CD4-positive, CD25-positive, alpha-beta regulatory T cell (primary cell): ENCODE results near the gene PDCD7. TPM values are rescaled to one million over a fixed set of nuclear protein-coding genes. Genes with fewer than 3 reads are reported as not detected.

Experiments used
- ATAC-seq, 2 donors: fragments of 150-1000 bp; cut with Tn5 transposase; one replicate each; pipeline ENCODE4 v1.10.0; 2021; ENCODE audit warnings: low read depth in 2 of 2, moderate number of reproducible peaks in 2 of 2, moderate library complexity in 1 of 2
- DNase-seq, 3 donors: peaks; one replicate each; pipeline versions ENCODE4 v3.0.0 to v3.0.0-alpha.2; 2012 to 2022; ENCODE audit warnings: mixed read lengths in 1 of 3
- H3K27ac ChIP-seq: one replicate; pipeline ENCODE4 v1.7.0; 2013; ENCODE audit warnings: mild to moderate bottlenecking, low read length; ENCODE audit not compliant: insufficient read depth, poor library complexity, severe bottlenecking
- H3K27me3 ChIP-seq: one replicate; pipeline ENCODE4 v1.7.0; 2013; ENCODE audit warnings: low read length; ENCODE audit not compliant: control insufficient read depth, insufficient read depth
- H3K36me3 ChIP-seq: one replicate; pipeline ENCODE4 v1.7.0; 2013; ENCODE audit warnings: mild to moderate bottlenecking, low read length, moderate library complexity; ENCODE audit not compliant: control insufficient read depth, insufficient read depth
- H3K4me1 ChIP-seq: 2 replicates; pipeline ENCODE4 v1.7.0; 2013; ENCODE audit warnings: mild to moderate bottlenecking, low read length; ENCODE audit not compliant: insufficient read depth, control insufficient read depth, poor library complexity, severe bottlenecking
- H3K4me3 ChIP-seq: one replicate; pipeline ENCODE4 v1.7.0; 2013; ENCODE audit warnings: low read depth, mild to moderate bottlenecking, low read length, moderate library complexity
- H3K9me3 ChIP-seq, 2 experiments: 1 replicate in 1 of 2; 2 replicates in 1 of 2; pipeline ENCODE4 v1.7.0; 2013; ENCODE audit warnings: low read length in 2 of 2, mild to moderate bottlenecking in 1 of 2, moderate library complexity in 1 of 2; ENCODE audit not compliant: control insufficient read depth in 2 of 2
- H3K27ac Mint-ChIP-seq, 3 donors: one replicate each; pipeline ENCODE4 v1.8.0; 2020 to 2022; ENCODE audit warnings: mild to moderate bottlenecking in 3 of 3, mixed read lengths in 3 of 3, moderate library complexity in 2 of 3
- H3K27me3 Mint-ChIP-seq: one replicate; pipeline ENCODE4 v1.8.0; 2022; ENCODE audit warnings: mild to moderate bottlenecking, mixed read lengths
- H3K36me3 Mint-ChIP-seq: one replicate; pipeline ENCODE4 v1.8.0; 2020; ENCODE audit warnings: mixed read lengths
- H3K4me1 Mint-ChIP-seq, 4 donors: one replicate each; pipeline ENCODE4 v1.8.0; 2020 to 2022; ENCODE audit warnings: mixed read lengths in 4 of 4, mild to moderate bottlenecking in 1 of 4
- H3K4me3 Mint-ChIP-seq, 4 donors: one replicate each; pipeline ENCODE4 v1.8.0; 2020 to 2022; ENCODE audit warnings: mild to moderate bottlenecking in 4 of 4, mixed read lengths in 4 of 4, moderate library complexity in 3 of 4
- H3K9me3 Mint-ChIP-seq, 7 donors: one replicate each; pipeline ENCODE4 v1.8.0; 2020 to 2022; ENCODE audit warnings: mixed read lengths in 7 of 7, mild to moderate bottlenecking in 3 of 7, moderate library complexity in 2 of 7
- polyA plus RNA-seq, 4 donors: library from polyadenylated mRNA; unstranded; fragments of 300-500 nt; fragmentation: Illumina TruSeq; gene quantifications; one replicate each; pipeline ENCODE4 v1.2.3, GENCODE V29; 2021
- total RNA-seq: library from RNA; stranded (reverse); gene quantifications from one replicate; pipeline ENCODE4 v1.2.3, GENCODE V29; 2022

PDCD7 gene
- total and polyA plus RNA-seq, 5 donors from 2014 or later: 12.3 to 37.6 (median 14.6) TPM

DNA sequence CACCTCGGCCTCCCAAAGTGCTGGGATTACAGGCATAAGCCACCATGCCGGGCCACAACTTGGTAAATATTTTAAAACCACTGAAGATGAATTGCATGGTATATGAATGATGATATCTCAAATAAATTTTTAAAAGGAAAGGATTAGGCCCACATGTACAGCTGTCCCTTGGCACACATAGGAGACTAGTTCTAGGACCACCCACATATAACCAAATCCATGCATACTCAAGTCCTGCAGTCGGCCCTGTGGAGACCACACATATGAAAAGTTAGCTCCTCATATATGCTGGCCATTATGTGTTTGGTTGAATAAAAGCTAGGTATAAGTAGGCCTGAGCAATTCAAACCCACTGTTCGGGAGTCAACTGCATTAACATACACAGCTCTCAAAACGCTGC lies 40.9 kb upstream of the PDCD7 start:
- no peak overlapping the region for H3K27ac ChIP-seq
- Mint-ChIP-seq H3K27me3 (no peaks in the 10 kb centered on the region), H3K4me3 (no peak overlapping the region), H3K36me3 (peaks cover 25% of the 10 kb centered on the region), H3K27ac (no peak overlapping the region), H3K4me1 (peaks cover 9 to 19% (median 12%) of the 10 kb centered on the region in 4 donors), H3K9me3 (no peaks in the 10 kb centered on the region)
- H3K9me3 ChIP-seq: no peaks in the 10 kb centered on the region
- H3K36me3 ChIP-seq: peaks cover 67% of the 10 kb centered on the region
- DNase-seq (no peak), ATAC-seq (no peak)
- H3K4me3 ChIP-seq: no peak overlapping the region
- no peaks in the 10 kb centered on the region for H3K4me1 ChIP-seq
- H3K27me3 ChIP-seq: no peaks in the 10 kb centered on the region

DNA sequence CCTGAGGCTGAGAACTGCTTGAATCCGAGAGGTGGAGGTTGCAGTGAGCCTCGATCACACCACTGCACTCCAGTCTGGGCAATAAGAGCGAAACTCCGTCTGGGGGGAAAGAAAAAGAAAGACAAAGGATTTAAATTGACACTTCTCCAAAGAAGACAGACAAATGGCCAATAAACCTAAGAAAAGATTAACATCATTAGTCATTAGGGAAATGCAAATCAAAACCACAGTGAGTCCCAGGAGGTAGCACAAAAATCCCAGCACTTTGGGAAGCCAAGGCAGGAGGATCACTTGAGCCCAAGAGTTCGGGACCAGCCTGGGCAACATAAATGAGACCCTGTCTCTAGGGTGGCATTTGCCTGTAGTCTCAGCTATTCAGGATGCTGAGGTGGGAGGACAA lies 38.9 kb upstream of the PDCD7 start:
- Mint-ChIP-seq H3K4me3 (no peak overlapping the region), H3K9me3 (no peaks in the 10 kb centered on the region), H3K4me1 (peaks cover 5 to 10% (median 8%) of the 10 kb centered on the region in 4 donors), H3K27me3 (no peaks in the 10 kb centered on the region), H3K27ac (peak overlapping the region in 1 of 3 donors; percentile 56), H3K36me3 (peaks cover 19% of the 10 kb centered on the region)
- no peaks in the 10 kb centered on the region for H3K9me3 ChIP-seq
- H3K36me3 ChIP-seq: peaks cover 51% of the 10 kb centered on the region
- H3K4me3 ChIP-seq: no peak overlapping the region
- H3K27ac ChIP-seq: no peak overlapping the region
- no peaks in the 10 kb centered on the region for H3K4me1 ChIP-seq
- ATAC-seq (no peak), DNase-seq (no peak)
- H3K27me3 ChIP-seq: no peaks in the 10 kb centered on the region

- peaks cover 22% of the 10 kb centered on the region for H3K36me3 Mint-ChIP-seq
- H3K9me3 Mint-ChIP-seq: no peaks in the 10 kb centered on the region
- ATAC-seq (no peak), DNase-seq (no peak)
- no peak overlapping the region for H3K4me3 Mint-ChIP-seq
- Histone ChIP-seq H3K36me3 (peaks cover 44% of the 10 kb centered on the region), H3K4me1 (no peaks in the 10 kb centered on the region), H3K9me3 (no peaks in the 10 kb centered on the region), H3K27ac (no peak overlapping the region), H3K4me3 (no peak overlapping the region), H3K27me3 (no peaks in the 10 kb centered on the region)
- H3K27me3 Mint-ChIP-seq: no peaks in the 10 kb centered on the region
- H3K4me1 Mint-ChIP-seq: peaks cover 5 to 10% (median 8%) of the 10 kb centered on the region in 4 donors
- H3K27ac Mint-ChIP-seq: peak overlapping the region in 1 of 3 donors; percentile 47
These were observed 37.8 kb upstream of the PDCD7 start for GRCh38 chr15:65171428-65171827.

DNA sequence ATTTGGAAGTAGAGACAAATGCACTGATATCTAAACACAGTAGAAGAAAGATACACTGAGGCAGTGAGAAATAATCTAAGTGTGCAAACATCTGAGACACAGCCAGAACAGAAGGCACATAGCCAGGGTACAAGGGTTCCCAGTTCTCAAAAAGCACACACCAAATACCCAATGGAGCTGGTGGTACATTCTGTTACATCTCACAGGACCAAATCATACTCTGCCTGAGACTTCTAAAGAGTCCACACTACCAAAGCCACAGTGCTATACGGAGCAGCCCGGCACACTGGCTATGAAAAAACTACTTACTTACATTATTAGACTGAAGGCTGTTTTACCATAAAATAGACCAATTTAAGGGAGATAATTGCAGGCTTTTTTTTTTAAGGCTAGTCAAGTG lies 32.3 kb upstream of the PDCD7 start:
- Histone ChIP-seq H3K9me3 (no peaks in the 10 kb centered on the region), H3K27ac (no peak overlapping the region), H3K27me3 (no peaks in the 10 kb centered on the region), H3K36me3 (peaks cover 41% of the 10 kb centered on the region), H3K4me1 (no peaks in the 10 kb centered on the region), H3K4me3 (no peak overlapping the region)
- Mint-ChIP-seq H3K4me3 (no peak overlapping the region), H3K4me1 (peaks cover 3 to 9% (median 5%) of the 10 kb centered on the region in 4 donors), H3K27ac (peak overlapping the region in 1 of 3 donors; percentile 26), H3K9me3 (no peaks in the 10 kb centered on the region), H3K27me3 (no peaks in the 10 kb centered on the region), H3K36me3 (peaks cover 11% of the 10 kb centered on the region)
- DNase-seq (no peak), ATAC-seq (no peak)

DNA sequence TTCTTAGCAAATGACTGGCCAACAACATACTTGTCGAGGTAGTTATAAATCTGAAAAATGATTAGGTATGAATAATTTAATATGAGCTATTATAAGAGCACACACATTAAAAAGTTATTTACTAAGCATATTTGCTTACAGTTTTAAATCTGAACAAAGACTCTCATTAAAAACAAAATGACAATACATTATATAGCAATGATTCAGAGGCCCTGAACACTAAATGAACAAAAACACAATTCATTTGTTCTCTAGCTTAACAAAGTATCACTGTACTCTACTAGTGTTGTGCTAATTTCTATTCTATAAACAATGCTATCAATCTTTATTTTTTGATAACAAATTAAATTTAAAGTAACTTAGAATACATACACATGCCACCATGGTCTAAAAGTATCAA lies 30.5 kb upstream of the PDCD7 start:
- Histone ChIP-seq H3K27ac (no peak overlapping the region), H3K36me3 (peaks cover 40% of the 10 kb centered on the region), H3K9me3 (no peaks in the 10 kb centered on the region), H3K4me1 (no peaks in the 10 kb centered on the region), H3K27me3 (no peaks in the 10 kb centered on the region), H3K4me3 (no peak overlapping the region)
- Mint-ChIP-seq H3K4me1 (peaks cover 5 to 15% (median 6%) of the 10 kb centered on the region in 4 donors), H3K4me3 (no peak overlapping the region), H3K9me3 (no peaks in the 10 kb centered on the region), H3K27me3 (no peaks in the 10 kb centered on the region), H3K27ac (no peak overlapping the region), H3K36me3 (peaks cover 11% of the 10 kb centered on the region)
- DNase-seq (no peak), ATAC-seq (no peak)

DNA sequence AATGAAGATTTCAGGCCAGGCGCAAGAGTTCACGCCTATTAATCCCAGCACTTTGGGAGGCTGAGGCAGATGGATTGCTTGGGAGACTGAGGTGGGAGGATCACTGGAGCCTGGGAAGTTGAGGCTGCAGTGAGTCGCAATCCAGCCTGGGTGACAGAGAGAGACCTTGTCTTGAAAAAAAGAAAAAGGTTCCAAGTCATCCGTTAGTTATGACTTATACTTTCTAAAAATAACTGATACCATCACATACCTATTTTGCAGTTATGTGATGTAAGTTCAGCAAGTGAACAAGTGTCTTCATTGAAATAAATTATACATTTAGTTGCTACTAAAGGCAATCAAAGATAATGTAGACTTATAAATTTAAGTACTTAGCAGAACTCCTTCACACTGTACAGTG lies 29.4 kb upstream of the PDCD7 start:
- Histone ChIP-seq H3K27me3 (no peaks in the 10 kb centered on the region), H3K36me3 (peaks cover 50% of the 10 kb centered on the region), H3K4me3 (no peak overlapping the region), H3K4me1 (no peaks in the 10 kb centered on the region), H3K27ac (no peak overlapping the region), H3K9me3 (no peaks in the 10 kb centered on the region)
- no peaks in the 10 kb centered on the region for H3K9me3 Mint-ChIP-seq
- H3K27ac Mint-ChIP-seq: no peak overlapping the region
- H3K36me3 Mint-ChIP-seq: peaks cover 11% of the 10 kb centered on the region
- peaks cover 5 to 15% (median 6%) of the 10 kb centered on the region in 4 donors for H3K4me1 Mint-ChIP-seq
- H3K27me3 Mint-ChIP-seq: no peaks in the 10 kb centered on the region
- DNase-seq (no peak), ATAC-seq (no peak)
- H3K4me3 Mint-ChIP-seq: no peak overlapping the region

DNA sequence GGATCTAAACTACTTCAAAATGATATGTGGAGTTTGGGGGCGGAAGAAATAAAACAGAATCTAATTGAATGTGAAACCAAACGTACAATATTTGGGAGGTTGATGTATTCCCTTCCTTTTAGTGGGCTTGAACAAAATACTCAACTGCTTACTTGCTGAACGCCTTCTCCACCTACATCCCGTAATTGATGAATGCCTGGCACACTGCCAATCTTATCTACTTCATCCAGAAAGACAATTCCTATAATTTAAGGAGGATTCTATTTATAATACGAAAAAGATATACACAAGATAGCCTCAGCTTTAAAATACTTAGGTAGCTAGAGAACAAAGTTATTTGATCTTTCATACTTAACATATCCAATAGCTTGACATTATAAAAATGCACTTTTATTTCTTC lies 23.1 kb upstream of the PDCD7 start:
- Mint-ChIP-seq H3K9me3 (no peaks in the 10 kb centered on the region), H3K4me3 (no peak overlapping the region), H3K36me3 (peaks cover 29% of the 10 kb centered on the region), H3K27me3 (no peaks in the 10 kb centered on the region), H3K4me1 (peaks cover 0 to 10% (median 6%) of the 10 kb centered on the region in 4 donors), H3K27ac (no peak overlapping the region)
- Histone ChIP-seq H3K27me3 (no peaks in the 10 kb centered on the region), H3K4me1 (no peaks in the 10 kb centered on the region), H3K27ac (no peak overlapping the region), H3K4me3 (no peak overlapping the region), H3K9me3 (no peaks in the 10 kb centered on the region), H3K36me3 (peaks cover 72% of the 10 kb centered on the region)
- ATAC-seq: no peak
- no peak for DNase-seq

DNA sequence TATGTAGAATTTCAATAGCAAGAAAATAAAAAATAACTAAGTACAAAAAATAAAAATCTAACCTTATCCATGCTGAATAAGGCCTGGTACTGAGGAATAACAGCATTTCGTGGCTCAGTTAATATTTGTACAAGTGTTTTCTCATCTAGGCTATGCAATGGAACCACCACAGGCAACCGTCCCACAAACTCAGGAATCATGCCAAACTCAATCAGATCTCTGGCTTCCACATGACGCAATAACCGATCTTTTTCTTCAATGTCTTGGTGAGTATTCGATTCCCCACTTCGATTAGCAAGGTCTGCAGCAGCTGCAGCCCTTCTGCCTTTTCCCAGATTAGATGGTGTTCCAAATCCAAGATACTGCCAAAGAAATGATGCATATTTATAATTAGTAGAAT lies 21.1 kb upstream of the PDCD7 start:
- no peak overlapping the region for H3K4me3 ChIP-seq
- H3K4me1 ChIP-seq: no peaks in the 10 kb centered on the region
- H3K9me3 ChIP-seq: no peaks in the 10 kb centered on the region
- no peak overlapping the region for H3K4me3 Mint-ChIP-seq
- ATAC-seq (no peak), DNase-seq (no peak)
- peaks cover 29% of the 10 kb centered on the region for H3K36me3 Mint-ChIP-seq
- no peaks in the 10 kb centered on the region for H3K27me3 Mint-ChIP-seq
- no peaks in the 10 kb centered on the region for H3K27me3 ChIP-seq
- H3K27ac ChIP-seq: no peak overlapping the region
- H3K9me3 Mint-ChIP-seq: no peaks in the 10 kb centered on the region
- H3K36me3 ChIP-seq: peaks cover 87% of the 10 kb centered on the region
- no peak overlapping the region for H3K27ac Mint-ChIP-seq
- no peaks in the 10 kb centered on the region for H3K4me1 Mint-ChIP-seq
